Mucosa of rectum (tissue), 2 donors: Measurements from ENCODE around the gene FUNDC1.

ENCODE experiments used
- H3K27ac ChIP-seq, 2 donors: one replicate each; pipeline ENCODE4 v1.7.0; 2013; ENCODE audit warnings: inconsistent platforms in 2 of 2, low read depth in 2 of 2, low read length in 2 of 2
- H3K27me3 ChIP-seq, 2 donors: one replicate each; pipeline ENCODE4 v1.7.0; 2013; ENCODE audit warnings: low read length in 2 of 2; ENCODE audit not compliant: control insufficient read depth in 2 of 2, insufficient read depth in 2 of 2
- H3K36me3 ChIP-seq, 2 donors: one replicate each; pipeline ENCODE4 v1.7.0; 2013; ENCODE audit warnings: low read length in 2 of 2; ENCODE audit not compliant: control insufficient read depth in 2 of 2, insufficient read depth in 2 of 2
- H3K4me1 ChIP-seq, 2 donors: one replicate each; pipeline ENCODE4 v1.7.0; 2013; ENCODE audit warnings: low read length in 2 of 2, mild to moderate bottlenecking in 1 of 2; ENCODE audit not compliant: control insufficient read depth in 2 of 2, insufficient read depth in 2 of 2
- H3K4me3 ChIP-seq, 2 donors: one replicate each; pipeline ENCODE4 v1.7.0; 2013; ENCODE audit warnings: low read length in 2 of 2
- H3K9ac ChIP-seq, 2 donors: one replicate each; pipeline ENCODE4 v1.7.0; 2013; ENCODE audit warnings: low read length in 2 of 2, low read depth in 1 of 2, mild to moderate bottlenecking in 1 of 2
- H3K9me3 ChIP-seq, 2 donors: one replicate each; pipeline ENCODE4 v1.7.0; 2013; ENCODE audit warnings: low read length in 2 of 2; ENCODE audit not compliant: control insufficient read depth in 2 of 2
- donor health status: healthy.
- donor health status: Normal muscosa, but diverticular disease.

The FUNDC1 gene

DNA sequence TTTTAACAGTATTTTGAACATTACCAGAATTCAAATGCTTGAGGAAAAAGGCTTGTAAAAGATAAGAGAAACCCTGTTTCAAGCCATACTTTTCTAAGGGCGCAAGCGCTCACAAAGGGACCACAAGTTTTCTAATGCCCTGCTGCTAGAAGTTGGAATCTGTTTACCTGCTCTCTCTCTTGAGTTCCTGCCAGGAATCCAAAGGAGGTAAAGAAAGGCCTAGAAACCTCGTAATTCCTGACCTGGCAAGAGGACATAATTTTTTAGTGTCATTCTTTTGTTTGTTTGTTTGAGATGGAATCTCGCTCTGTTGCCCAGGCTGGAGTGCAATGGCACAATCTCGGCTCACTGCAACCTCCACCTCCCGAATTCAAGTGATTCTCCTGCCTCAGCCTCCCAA lies 1.4 kb upstream of the FUNDC1 start:
- Histone ChIP-seq H3K9me3 (no peaks in the 10 kb centered on the region), H3K27me3 (no peaks in the 10 kb centered on the region), H3K4me1 (peaks cover 5 to 8% of the 10 kb centered on the region in 2 donors), H3K27ac (no peak overlapping the region), H3K9ac (no peak overlapping the region), H3K4me3 (no peak overlapping the region), H3K36me3 (no peaks in the 10 kb centered on the region)

DNA sequence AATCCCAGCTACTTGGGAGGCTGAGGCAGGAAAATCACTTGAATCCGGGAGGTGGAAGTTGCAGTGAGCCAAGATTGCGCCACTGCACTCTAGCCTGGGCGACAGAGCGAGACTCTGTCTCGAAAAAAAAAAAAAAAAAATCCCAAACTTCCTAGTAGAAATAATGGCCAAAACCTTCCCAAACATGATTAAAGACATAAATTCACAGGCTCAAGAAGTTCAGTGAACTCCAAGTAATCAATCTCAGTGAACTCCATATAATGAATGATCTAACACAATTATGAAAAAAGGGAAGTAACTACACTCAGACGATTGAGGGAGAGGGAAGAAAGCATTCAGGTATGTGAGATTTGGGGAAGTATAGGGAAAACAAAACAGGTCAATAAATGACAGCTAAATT lies 6.5 kb downstream of the FUNDC1 start:
- no peaks in the 10 kb centered on the region for H3K36me3 ChIP-seq
- H3K4me1 ChIP-seq: no peaks in the 10 kb centered on the region
- H3K9me3 ChIP-seq: no peaks in the 10 kb centered on the region
- no peak overlapping the region for H3K9ac ChIP-seq
- H3K27me3 ChIP-seq: no peaks in the 10 kb centered on the region
- no peak overlapping the region for H3K27ac ChIP-seq
- no peak overlapping the region for H3K4me3 ChIP-seq

DNA sequence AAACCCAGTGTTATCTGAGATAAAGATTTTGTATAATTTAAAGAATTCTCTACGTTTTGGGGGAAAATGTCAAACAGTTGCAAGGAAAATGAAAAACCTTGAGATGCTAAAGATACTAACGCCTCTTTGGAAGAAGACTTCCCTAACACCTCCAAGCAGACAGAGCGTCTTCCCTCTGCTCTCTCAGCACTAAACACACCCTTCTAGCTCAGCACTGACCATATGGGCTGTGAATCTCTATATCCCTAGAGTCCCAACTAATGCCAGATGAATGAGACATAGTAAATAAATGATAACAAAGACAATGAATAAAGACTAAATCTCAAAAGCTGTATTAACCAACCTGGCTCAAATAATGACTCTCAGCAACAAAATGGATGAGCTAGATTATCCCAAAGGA lies 13.3 kb downstream of the FUNDC1 start:
- Histone ChIP-seq H3K9ac (no peak overlapping the region), H3K36me3 (no peaks in the 10 kb centered on the region), H3K27ac (no peak overlapping the region), H3K4me3 (no peak overlapping the region), H3K27me3 (no peaks in the 10 kb centered on the region), H3K4me1 (no peaks in the 10 kb centered on the region), H3K9me3 (no peaks in the 10 kb centered on the region)

DNA sequence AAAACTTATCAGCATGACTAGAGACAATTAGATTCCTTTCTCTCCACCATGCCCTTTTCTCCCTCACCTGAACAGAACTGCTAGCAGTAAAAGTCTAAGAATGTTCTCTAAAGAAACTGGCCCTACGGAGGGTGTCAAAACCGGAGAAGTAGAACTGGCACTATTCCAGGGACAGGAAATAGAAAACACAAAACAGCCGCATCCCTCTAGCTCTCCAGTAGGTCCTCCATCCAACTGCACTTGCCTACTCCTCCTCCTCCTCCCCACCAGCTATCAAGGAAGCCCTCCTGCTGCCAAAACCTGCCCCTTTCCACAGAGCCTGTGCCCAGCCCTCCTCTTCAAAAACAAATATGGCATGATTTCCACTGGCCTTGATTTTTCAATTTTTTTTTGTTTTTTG lies 28.4 kb downstream of the FUNDC1 start:
- no peaks in the 10 kb centered on the region for H3K36me3 ChIP-seq
- no peak overlapping the region for H3K27ac ChIP-seq
- no peak overlapping the region for H3K4me3 ChIP-seq
- H3K9me3 ChIP-seq: no peaks in the 10 kb centered on the region
- no peaks in the 10 kb centered on the region for H3K4me1 ChIP-seq
- H3K27me3 ChIP-seq: no peaks in the 10 kb centered on the region
- no peak overlapping the region for H3K9ac ChIP-seq

DNA sequence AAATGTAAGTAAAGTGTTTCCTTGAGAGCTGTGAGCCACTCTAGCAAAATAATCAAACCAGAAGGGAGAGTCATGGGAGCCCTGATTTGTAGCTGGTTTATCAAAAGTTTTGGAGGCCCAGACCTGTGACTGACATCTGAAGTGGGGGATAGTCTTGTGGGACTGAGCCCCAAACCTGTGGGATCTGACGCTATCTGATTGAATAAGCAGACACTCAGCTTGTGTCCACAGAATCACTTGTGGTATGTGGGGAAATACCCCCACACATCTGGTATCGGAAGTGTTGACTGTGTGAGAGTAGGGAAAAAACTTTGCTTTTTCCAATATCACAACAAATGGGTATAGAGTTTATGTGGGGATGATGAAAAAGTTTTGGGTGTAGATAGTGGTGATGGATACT lies 35.4 kb downstream of the FUNDC1 start:
- H3K4me3 ChIP-seq: no peak overlapping the region
- no peaks in the 10 kb centered on the region for H3K27me3 ChIP-seq
- no peaks in the 10 kb centered on the region for H3K4me1 ChIP-seq
- H3K9ac ChIP-seq: no peak overlapping the region
- H3K9me3 ChIP-seq: no peaks in the 10 kb centered on the region
- no peaks in the 10 kb centered on the region for H3K36me3 ChIP-seq
- no peak overlapping the region for H3K27ac ChIP-seq

- Histone ChIP-seq H3K9ac (no peak overlapping the region), H3K36me3 (no peaks in the 10 kb centered on the region), H3K4me1 (no peaks in the 10 kb centered on the region), H3K4me3 (no peak overlapping the region), H3K27me3 (no peaks in the 10 kb centered on the region), H3K27ac (no peak overlapping the region), H3K9me3 (no peaks in the 10 kb centered on the region)
Observed at GRCh38 chrX:44506678-44507077, 36.0 kb downstream of the FUNDC1 start.

DNA sequence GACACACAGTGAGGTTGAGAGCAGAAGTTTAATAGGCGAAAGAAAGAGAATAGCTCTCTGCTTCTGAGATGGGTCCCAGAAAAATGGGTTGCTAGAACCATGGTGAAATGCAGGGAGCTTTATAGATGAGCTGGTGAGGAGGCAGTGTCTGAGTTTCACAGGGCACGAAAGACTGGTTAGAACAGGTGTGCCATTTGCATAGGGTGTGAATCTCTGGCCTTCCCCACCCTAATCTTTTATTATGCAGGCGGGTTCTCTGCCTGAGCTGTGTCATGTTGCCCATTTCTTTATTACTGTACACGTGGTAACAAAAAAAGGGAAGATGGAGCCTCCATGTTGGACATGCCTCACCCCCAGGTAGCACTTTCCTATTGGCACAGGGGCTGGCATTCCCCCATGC lies 39.1 kb downstream of the FUNDC1 start:
- H3K27ac ChIP-seq: no peak overlapping the region
- no peaks in the 10 kb centered on the region for H3K27me3 ChIP-seq
- H3K9me3 ChIP-seq: no peaks in the 10 kb centered on the region
- no peak overlapping the region for H3K4me3 ChIP-seq
- no peak overlapping the region for H3K9ac ChIP-seq
- H3K36me3 ChIP-seq: no peaks in the 10 kb centered on the region
- no peaks in the 10 kb centered on the region for H3K4me1 ChIP-seq

- H3K4me3 ChIP-seq: no peak overlapping the region
- H3K4me1 ChIP-seq: no peaks in the 10 kb centered on the region
- H3K9me3 ChIP-seq: no peaks in the 10 kb centered on the region
- H3K27me3 ChIP-seq: no peaks in the 10 kb centered on the region
- H3K9ac ChIP-seq: no peak overlapping the region
- no peaks in the 10 kb centered on the region for H3K36me3 ChIP-seq
- no peak overlapping the region for H3K27ac ChIP-seq
Observed at GRCh38 chrX:44495091-44495490, 47.6 kb downstream of the FUNDC1 start.

DNA sequence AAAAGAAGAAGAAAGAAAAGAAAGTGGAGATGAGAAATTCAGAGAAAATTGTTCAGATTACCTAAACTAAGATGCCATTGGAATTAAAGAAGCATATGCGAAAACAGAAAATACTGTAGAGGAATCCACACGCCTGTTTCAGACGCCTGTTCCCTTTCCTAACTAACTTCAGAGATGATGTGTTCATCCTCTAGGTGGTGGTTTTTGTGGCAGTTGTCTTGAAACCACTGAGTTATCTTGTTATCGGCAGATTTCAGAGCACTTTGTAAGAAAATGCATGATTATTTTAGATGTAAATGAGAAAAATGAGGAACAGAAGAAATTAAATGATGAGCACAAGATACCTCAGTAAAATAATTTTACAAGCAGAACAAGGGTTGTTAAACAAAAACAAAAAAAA lies 48.3 kb downstream of the FUNDC1 start:
- Histone ChIP-seq H3K36me3 (no peaks in the 10 kb centered on the region), H3K4me3 (no peak overlapping the region), H3K9ac (no peak overlapping the region), H3K9me3 (no peaks in the 10 kb centered on the region), H3K4me1 (no peaks in the 10 kb centered on the region), H3K27ac (no peak overlapping the region), H3K27me3 (no peaks in the 10 kb centered on the region)

DNA sequence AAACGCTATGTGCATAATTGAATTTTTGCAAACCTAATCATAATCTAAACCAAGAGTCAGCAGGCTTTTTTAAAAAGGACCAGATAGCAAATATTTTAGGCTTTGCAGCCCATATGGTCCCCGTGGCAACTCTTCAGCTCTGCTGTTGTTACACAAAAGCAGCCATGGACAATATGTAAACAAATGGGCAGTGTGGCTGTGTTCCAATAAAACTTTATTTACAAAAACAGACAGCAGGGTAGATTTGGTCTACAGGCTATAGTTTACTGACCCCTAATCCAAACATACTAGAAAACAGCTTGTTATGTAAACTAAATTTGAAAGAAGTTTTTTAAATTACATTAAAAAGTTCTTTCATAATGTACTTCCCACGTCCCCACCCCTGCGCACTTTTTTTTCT lies 53.1 kb downstream of the FUNDC1 start:
- Histone ChIP-seq H3K9ac (no peak overlapping the region), H3K27me3 (peaks cover 0 to 2% of the 10 kb centered on the region in 2 donors), H3K27ac (no peak overlapping the region), H3K4me3 (no peak overlapping the region), H3K36me3 (no peaks in the 10 kb centered on the region), H3K9me3 (no peaks in the 10 kb centered on the region), H3K4me1 (no peaks in the 10 kb centered on the region)

DNA sequence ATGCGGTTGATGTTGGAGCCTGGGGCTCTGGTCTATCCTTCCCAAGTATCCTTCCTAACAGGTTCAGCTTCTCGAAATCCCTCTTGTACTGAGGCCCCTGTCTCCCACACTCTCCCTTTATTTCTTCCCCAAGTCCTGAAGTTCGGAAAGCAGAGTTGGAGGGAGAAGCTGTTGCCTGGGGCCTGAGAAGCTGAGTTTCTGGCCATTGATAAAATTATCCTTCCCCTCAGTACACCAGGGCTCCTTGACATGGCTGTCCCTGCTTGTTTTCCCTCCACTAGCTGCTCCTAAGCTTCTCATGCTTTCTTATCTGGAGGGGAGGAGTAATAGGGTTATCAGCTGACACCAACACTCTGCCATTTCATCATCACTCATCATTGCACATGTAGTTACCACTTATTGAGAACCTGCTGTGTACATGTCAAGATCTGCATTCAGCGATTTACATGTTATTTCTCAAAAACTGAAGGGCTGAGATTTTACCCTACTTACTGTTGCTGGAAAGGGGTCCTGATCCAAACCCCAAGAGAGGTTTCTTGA lies 58.0 kb downstream of the FUNDC1 start:
- H3K4me3 ChIP-seq: no peak overlapping the region
- H3K9ac ChIP-seq: no peak overlapping the region
- H3K36me3 ChIP-seq: no peaks in the 10 kb centered on the region
- H3K27me3 ChIP-seq: peaks cover 0 to 2% of the 10 kb centered on the region in 2 donors
- H3K27ac ChIP-seq: no peak overlapping the region
- no peaks in the 10 kb centered on the region for H3K4me1 ChIP-seq
- no peaks in the 10 kb centered on the region for H3K9me3 ChIP-seq
